Astrocyte (in vitro differentiated cells and primary cell): ENCODE data around the gene SLC26A2.

ENCODE experiments used
- EZH2 ChIP-seq: IDR thresholded peaks from 2 replicates; pipeline ENCODE4 v1.6.1; 2012; ENCODE audit warnings: mild to moderate bottlenecking, low read length, inconsistent platforms; ENCODE audit not compliant: insufficient read depth
- TF ChIP-seq, protein P1 (sequence below): IDR thresholded peaks from 2 replicates; pipeline ENCODE4 v1.5.1; 2011; ENCODE audit warnings: low read depth, mild to moderate bottlenecking, inconsistent platforms, low read length, moderate library complexity; ENCODE audit not compliant: insufficient read depth

DNA sequence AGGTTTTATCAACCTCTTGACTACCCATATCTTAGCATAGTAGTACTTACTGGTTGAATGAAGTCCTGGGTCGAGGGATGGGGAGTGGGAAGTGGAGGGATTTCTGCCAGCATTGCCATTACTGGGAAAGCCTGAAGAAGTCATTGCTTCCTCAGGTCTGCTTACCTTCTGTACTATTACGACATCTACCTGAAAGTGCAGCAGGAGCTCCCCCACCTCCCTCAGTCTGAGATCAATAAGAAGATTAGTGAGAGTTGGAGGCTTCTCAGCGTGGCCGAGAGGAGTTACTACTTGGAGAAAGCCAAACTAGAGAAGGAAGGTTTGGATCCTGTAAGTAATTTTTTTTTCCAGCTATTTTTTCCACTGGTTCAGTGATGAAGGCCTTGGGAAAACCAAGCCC, 45.8 kb downstream of the SLC26A2 start:
- no peak for TF ChIP-seq EZH2
- TF ChIP-seq, protein P1, sequence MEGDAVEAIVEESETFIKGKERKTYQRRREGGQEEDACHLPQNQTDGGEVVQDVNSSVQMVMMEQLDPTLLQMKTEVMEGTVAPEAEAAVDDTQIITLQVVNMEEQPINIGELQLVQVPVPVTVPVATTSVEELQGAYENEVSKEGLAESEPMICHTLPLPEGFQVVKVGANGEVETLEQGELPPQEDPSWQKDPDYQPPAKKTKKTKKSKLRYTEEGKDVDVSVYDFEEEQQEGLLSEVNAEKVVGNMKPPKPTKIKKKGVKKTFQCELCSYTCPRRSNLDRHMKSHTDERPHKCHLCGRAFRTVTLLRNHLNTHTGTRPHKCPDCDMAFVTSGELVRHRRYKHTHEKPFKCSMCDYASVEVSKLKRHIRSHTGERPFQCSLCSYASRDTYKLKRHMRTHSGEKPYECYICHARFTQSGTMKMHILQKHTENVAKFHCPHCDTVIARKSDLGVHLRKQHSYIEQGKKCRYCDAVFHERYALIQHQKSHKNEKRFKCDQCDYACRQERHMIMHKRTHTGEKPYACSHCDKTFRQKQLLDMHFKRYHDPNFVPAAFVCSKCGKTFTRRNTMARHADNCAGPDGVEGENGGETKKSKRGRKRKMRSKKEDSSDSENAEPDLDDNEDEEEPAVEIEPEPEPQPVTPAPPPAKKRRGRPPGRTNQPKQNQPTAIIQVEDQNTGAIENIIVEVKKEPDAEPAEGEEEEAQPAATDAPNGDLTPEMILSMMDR = no peak
